HCT116 (cell line): ENCODE measurements around the gene TCF7L1.

Experiments
- CBX3 ChIP-seq: IDR thresholded peaks from 2 replicates; pipeline ENCODE4 v1.6.1; 2012; ENCODE audit warnings: low read depth
- CTCF ChIP-seq, 3 experiments: fragments of 200-600 bp in 1 of 3; sonication (generic) in 1 of 3; IDR thresholded peaks in 2 of 3; conservative IDR thresholded peaks in 1 of 3; 2 replicates each; pipeline ENCODE4 v1.5.1; 2012 to 2017; ENCODE audit warnings: low read depth in 2 of 3, low read length in 2 of 3, antibody characterized with exemption in 1 of 3, borderline replicate concordance in 1 of 3, control low read depth in 1 of 3, mild to moderate bottlenecking in 1 of 3, mixed read lengths in 1 of 3, mixed run types in 1 of 3, moderate library complexity in 1 of 3; ENCODE audit not compliant: insufficient read depth in 1 of 3
- EZH2 ChIP-seq: fragments of 200-600 bp; sonication (generic); IDR thresholded peaks from 2 replicates; pipeline ENCODE4 v1.6.1; 2017; ENCODE audit warnings: antibody characterized with exemption, mixed run types
- EZH2phosphoT487 ChIP-seq: fragments of 200-600 bp; IDR thresholded peaks from 2 replicates; pipeline ENCODE4 v1.6.1; 2018; ENCODE audit warnings: antibody characterized with exemption, borderline replicate concordance
- FOSL1 ChIP-seq: IDR thresholded peaks from 2 replicates; pipeline ENCODE4 v1.6.1; 2012; ENCODE audit warnings: low read depth
- JUND ChIP-seq: IDR thresholded peaks from 2 replicates; pipeline ENCODE4 v1.6.1; 2012
- POLR2A ChIP-seq: IDR thresholded peaks from 2 replicates; pipeline ENCODE4 v1.7.0; 2011; ENCODE audit warnings: borderline replicate concordance; ENCODE audit not compliant: insufficient read depth, insufficient read length; ENCODE audit errors: extremely low read depth
- POLR2AphosphoS5 ChIP-seq: IDR thresholded peaks from 2 replicates; pipeline ENCODE4 v1.6.1; 2011; ENCODE audit warnings: mild to moderate bottlenecking, low read depth, low read length, moderate library complexity
- ZBTB33 ChIP-seq: IDR thresholded peaks from 2 replicates; pipeline ENCODE4 v1.6.1; 2011; ENCODE audit warnings: mild to moderate bottlenecking, low read length, moderate library complexity; ENCODE audit not compliant: insufficient replicate concordance; ENCODE audit errors: extremely low read depth
- ZFX ChIP-seq: fragments of 450-650 bp; IDR thresholded peaks from 2 replicates; pipeline ENCODE4 v1.6.1; 2017

DNA sequence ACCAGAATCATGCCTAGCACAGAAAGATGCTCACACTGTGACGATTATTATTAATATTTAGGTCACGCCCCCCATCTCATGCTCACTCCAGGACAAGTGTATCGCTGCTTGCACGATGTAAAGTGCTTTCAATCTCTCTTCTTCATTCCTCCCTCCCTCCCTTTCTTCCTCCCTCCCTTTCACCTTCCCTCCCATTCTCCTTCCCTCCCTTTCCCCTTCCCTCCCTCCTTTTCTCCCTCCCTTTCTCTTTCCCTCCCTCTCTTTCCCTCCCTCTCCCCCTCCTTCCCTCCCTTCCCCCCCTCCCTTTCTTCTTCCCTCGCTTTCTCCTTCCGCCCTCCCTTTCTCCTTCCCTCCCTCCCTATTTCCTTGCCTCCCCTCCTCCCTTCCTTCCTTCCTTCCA lies 175.0 kb downstream of the TCF7L1 start:
- TF ChIP-seq ZBTB33 (no peak), ZFX (no peak), EZH2 (no peak), CTCF (IDR thresholded peaks at IDR 0.05 in 2 of 3, conservative IDR thresholded peaks at IDR 0.05 in 1 of 3; ENCODE audit: borderline replicate concordance in 1 of 3, insufficient read depth in 1 of 3, low read depth in 2 of 3, low read length in 2 of 3) (no peak), POLR2AphosphoS5 (no peak), POLR2A (no peak), CBX3 (no peak), JUND (no peak), FOSL1 (no peak), EZH2phosphoT487 (no peak)
